GM12872 (cell line): ENCODE results near the gene CACNA2D4.
A peak's percentile ranks its signal among the peaks of the same experiment; 100 is the strongest.

Experiments used
- TF ChIP-seq, protein P1 (sequence below): IDR thresholded peaks from 3 replicates; pipeline ENCODE4 v1.5.1; 2011; ENCODE audit warnings: low read depth, mild to moderate bottlenecking, low read length, moderate library complexity; ENCODE audit not compliant: insufficient read depth

The CACNA2D4 gene

DNA sequence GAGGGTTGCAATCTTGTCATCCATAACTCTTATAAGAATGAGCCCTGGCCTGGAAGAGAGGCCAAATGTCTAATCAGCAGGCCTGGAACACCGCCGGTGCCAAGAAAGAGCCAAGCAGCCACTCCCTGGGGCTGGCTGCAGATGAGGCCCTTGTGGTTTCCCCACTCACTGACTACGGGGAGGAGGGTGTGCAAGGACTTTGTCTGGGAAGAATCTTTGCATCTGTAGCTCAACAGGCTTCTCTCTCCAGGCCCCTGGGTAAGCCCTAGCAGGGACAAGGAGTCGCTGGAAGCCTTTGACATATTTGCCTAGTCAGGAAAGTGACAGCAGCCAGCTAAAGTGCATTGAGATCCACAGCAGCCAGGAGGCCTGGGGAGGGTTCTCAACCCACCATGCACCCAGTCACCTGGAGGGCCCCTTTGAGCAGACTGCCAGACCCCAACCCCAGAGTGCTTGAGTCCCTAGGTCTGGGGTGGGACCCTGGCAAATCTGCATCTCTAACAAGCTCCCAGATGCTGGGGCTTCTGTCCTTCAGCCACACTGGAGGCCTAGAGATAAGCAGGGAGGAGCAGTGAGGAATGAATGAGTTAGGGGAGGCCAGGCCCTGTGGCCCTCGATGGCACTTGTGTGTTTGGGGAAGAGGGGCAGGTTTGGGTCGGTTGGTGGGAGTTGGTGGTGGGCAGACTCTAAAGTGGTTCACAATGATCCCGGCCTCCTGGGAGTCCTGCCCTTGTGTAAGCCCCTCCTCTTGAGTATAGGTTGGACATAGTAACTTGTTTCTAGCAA lies 112.0 kb downstream of the CACNA2D4 start:
- TF ChIP-seq, protein P1, sequence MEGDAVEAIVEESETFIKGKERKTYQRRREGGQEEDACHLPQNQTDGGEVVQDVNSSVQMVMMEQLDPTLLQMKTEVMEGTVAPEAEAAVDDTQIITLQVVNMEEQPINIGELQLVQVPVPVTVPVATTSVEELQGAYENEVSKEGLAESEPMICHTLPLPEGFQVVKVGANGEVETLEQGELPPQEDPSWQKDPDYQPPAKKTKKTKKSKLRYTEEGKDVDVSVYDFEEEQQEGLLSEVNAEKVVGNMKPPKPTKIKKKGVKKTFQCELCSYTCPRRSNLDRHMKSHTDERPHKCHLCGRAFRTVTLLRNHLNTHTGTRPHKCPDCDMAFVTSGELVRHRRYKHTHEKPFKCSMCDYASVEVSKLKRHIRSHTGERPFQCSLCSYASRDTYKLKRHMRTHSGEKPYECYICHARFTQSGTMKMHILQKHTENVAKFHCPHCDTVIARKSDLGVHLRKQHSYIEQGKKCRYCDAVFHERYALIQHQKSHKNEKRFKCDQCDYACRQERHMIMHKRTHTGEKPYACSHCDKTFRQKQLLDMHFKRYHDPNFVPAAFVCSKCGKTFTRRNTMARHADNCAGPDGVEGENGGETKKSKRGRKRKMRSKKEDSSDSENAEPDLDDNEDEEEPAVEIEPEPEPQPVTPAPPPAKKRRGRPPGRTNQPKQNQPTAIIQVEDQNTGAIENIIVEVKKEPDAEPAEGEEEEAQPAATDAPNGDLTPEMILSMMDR = no peak

DNA sequence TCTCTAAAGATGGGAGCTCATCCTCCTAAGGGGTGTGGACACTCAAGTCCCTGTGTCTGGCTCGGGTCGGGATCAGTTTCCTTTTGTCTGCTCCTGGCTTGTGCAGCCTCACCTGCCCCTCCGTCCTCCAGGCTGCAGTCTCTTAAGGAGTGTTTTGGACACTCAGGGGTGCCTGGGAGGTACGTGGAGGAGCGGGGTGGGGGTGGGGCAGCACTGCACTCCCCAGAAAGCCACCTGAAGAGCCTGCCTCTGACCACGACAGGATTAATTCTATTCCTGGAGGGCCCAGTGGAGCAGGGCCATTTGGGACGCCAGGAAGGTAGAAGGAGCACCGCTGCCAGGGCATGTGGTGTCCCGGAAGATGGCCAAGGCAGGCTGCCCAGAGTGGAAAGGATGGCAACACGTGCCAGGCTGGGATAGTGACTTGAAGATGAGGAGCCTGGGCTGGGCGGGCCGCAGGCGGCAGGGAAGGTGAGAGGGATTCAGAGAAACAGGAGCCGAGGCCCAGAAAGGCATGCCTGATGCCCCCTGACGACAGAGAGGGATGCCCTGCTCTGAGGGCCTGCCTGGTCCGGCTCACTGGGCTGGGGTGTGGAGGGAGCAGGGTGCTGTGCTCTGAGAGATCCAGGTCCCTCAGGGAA lies 112.9 kb downstream of the CACNA2D4 start:
- TF ChIP-seq, protein P1 = no peak

DNA sequence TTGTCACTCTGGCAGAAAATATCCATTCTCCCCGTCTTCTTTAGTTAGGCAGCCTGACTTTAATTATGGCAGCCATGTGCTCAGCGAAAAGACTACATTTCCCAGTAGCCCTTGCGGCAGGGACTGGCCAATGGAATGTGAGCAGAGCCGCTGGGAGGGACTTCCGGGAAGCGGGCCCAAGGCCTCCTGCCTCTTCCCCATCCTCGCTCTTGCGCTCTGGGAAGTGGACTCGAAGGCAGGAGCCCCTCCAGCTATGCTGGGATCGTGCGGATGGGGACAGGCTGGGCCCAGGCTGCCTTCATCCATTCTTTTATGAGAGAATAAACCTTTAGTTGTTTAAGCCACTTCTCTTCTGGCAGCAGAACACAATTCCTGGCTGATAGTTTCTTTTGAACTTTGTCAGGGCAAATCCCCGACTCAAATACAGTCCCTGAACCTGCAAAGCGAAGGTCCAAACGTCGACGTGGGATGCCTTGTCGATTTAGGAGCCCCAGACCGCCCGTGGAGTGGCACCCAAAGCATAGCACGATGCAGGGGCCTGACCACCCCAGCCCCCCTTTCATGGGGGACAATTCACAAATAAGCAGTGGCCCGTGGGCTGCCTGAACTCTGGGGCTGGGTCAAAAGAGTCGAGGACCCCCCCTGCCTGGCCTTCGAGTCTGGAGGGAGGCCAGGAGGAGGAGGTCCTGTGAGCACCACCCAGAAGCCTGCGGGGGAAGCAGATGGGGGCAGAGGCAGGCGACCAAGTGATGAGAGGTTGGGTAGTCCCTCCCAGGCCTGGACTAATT lies 113.7 kb downstream of the CACNA2D4 start:
- TF ChIP-seq, protein P1 = no peak

DNA sequence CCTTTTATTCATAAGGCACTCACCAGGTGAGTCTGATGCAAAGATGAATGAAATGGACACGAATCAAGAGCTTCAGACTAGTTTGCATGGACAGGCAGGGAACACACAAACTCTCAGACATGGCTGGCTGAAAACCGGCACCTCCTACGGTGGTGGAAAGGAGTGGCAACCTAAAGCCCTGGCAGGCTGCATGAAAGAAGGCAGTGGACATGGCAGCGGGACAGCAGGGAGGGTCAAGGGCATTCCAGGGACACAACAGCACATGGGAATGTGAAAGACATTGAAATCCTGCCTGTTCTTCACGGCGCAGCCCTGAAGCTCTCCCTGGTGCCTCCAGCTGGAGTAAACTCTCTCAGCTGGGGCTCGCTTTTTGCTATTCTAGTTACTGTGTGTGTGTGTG lies 114.7 kb downstream of the CACNA2D4 start:
- TF ChIP-seq, protein P1 = no peak

GRCh38 chr12:1801303-1801975 lies 117.0 kb downstream of the CACNA2D4 start:
- TF ChIP-seq, protein P1 = no peak

DNA sequence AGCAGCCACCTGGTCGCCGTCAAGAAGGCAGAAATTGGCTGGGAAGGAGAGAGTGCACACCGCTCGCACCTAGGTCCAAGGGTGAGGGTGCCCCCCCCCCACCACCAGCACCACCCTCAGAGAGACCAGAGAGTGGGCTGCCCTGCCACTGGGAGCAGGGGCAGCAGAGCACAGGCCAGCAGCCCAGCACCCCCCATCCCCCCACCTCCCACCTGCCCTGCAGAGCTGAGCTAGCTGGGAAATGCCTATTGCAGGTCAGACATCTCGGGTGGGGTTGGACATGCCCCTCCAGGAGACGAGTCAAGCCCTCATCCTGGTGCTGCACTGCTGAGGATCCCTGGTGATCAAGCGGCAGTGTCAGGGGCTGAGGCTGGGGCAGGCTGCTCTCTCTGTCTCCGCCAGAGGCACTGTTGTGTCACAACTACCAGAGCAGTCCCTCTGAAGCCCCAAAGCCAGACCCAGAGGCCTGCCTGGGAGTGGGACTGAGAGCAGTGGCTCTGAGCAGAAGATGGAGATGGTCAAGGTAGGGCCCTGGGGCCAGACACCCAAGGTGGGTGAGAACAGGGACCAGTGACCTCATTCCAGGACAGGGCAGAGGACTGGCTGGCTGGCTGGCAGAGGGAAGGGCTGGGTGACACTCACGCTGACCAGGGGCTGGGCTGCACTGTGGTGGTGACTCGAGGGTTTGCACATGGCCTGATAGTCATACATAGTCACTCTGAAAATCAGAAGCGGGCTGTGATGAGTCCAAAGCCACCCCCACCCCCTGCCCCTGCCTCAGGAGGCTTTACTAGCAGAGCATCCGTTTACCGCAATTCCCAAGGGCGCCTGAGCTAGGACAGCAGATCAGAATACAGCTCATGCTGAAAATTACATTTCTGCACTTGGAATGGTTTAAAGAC lies 117.8 kb downstream of the CACNA2D4 start:
- TF ChIP-seq, protein P1 = peak; percentile 67
